IMR-90 (cell line): Measurements from ENCODE around the gene ERVFRD-1. TPM values are rescaled to one million over a fixed set of nuclear protein-coding genes. Genes with fewer than 3 reads are reported as not detected.

Source experiments
- ATAC-seq: fragments of 200-7000 bp; cut with Tn5 transposase; 2 replicates; pipeline ENCODE4 v1.9.1; 2020; ENCODE audit warnings: low read depth, mild to moderate bottlenecking, moderate library complexity
- BruUV-seq: library from RNA; stranded (reverse); fragments of 400-500 nt; replicated peaks from 2 replicates; lab custom pipeline; 2021; lab: Mats Ljungman, UMichigan
- CTCF ChIA-PET: fragments of 300-600 bp; formaldehyde crosslinking; extraction: SDS; loops from one replicate; lab custom pipeline; 2021; ENCODE audit warnings: antibody characterized with exemption; lab: Yijun Ruan, JAX
- POLR2A ChIA-PET: fragments of 300-600 bp; sonication (Branson Sonifier 250); formaldehyde crosslinking; loops from one replicate; lab custom pipeline; 2022; ENCODE audit warnings: antibody characterized with exemption; ENCODE audit not compliant: unreplicated experiment; lab: Charles Lee
- DNase-seq: peaks from one replicate; pipeline ENCODE4 v3.0.0; 2013
- H2AFZ ChIP-seq: replicated peaks from 2 replicates; pipeline ENCODE3; 2013; ENCODE audit warnings: low read length, mild to moderate bottlenecking; ENCODE audit not compliant: poor library complexity
- H2AK5ac ChIP-seq: 2 replicates; pipeline ENCODE4 v1.6.1; 2013; ENCODE audit warnings: low read depth, low read length, inconsistent platforms
- H2AK9ac ChIP-seq: replicated peaks from 2 replicates; pipeline ENCODE3; 2013; ENCODE audit warnings: mild to moderate bottlenecking, low read depth, low read length, moderate library complexity; ENCODE audit not compliant: poor library complexity
- H2BK120ac ChIP-seq: 2 replicates; pipeline ENCODE4 v1.6.1; 2013; ENCODE audit warnings: low read depth, low read length, inconsistent platforms
- H2BK15ac ChIP-seq: 3 replicates; pipeline ENCODE4 v1.6.1; 2013; ENCODE audit warnings: low read depth, low read length, inconsistent platforms
- H2BK20ac ChIP-seq: 2 replicates; pipeline ENCODE4 v1.6.1; 2013; ENCODE audit warnings: low read depth, mild to moderate bottlenecking, inconsistent platforms, low read length, moderate library complexity
- H2BK5ac ChIP-seq: 2 replicates; pipeline ENCODE4 v1.6.1; 2013; ENCODE audit warnings: mild to moderate bottlenecking, low read depth, low read length, inconsistent platforms; ENCODE audit not compliant: poor library complexity, severe bottlenecking
- H3K14ac ChIP-seq: replicated peaks from 2 replicates; pipeline ENCODE4 v1.6.1; 2013; ENCODE audit warnings: low read depth, low read length, inconsistent platforms
- H3K18ac ChIP-seq: 2 replicates; pipeline ENCODE4 v1.6.1; 2013; ENCODE audit warnings: low read depth, low read length, control low read depth
- H3K23ac ChIP-seq: 2 replicates; pipeline ENCODE4 v1.6.1; 2013; ENCODE audit warnings: low read depth, low read length, inconsistent platforms
- H3K27ac ChIP-seq: 2 replicates; pipeline ENCODE4 v1.5.1; 2013; ENCODE audit warnings: mild to moderate bottlenecking, control low read depth, low read length; ENCODE audit not compliant: insufficient read depth
- H3K27me3 ChIP-seq: 2 replicates; pipeline ENCODE4 v1.6.1; 2013; ENCODE audit warnings: low read length; ENCODE audit not compliant: control insufficient read depth, insufficient read depth
- H3K36me3 ChIP-seq: 2 replicates; pipeline ENCODE4 v1.6.1; 2013; ENCODE audit warnings: low read length, mixed read lengths; ENCODE audit not compliant: control insufficient read depth, insufficient read depth
- H3K4ac ChIP-seq: 2 replicates; pipeline ENCODE4 v1.6.1; 2013; ENCODE audit warnings: low read depth, low read length, inconsistent platforms
- H3K4me1 ChIP-seq: 2 replicates; pipeline ENCODE4 v1.6.1; 2013; ENCODE audit warnings: low read length, mixed read lengths; ENCODE audit not compliant: control insufficient read depth, insufficient read depth
- H3K4me2 ChIP-seq: 2 replicates; pipeline ENCODE4 v1.6.1; 2013; ENCODE audit warnings: low read depth, mild to moderate bottlenecking, control low read depth, low read length, moderate library complexity
- H3K4me3 ChIP-seq: 2 replicates; pipeline ENCODE4 v1.5.1; 2013; ENCODE audit warnings: low read depth, mild to moderate bottlenecking, control low read depth, low read length, moderate library complexity; ENCODE audit not compliant: insufficient read depth
- H3K56ac ChIP-seq: 2 replicates; pipeline ENCODE4 v1.6.1; 2013; ENCODE audit warnings: low read length, inconsistent platforms; ENCODE audit not compliant: insufficient read depth; ENCODE audit errors: extremely low read depth
- H3K79me1 ChIP-seq, 2 experiments: 2 replicates each; pipeline ENCODE4 v1.6.1; 2013; ENCODE audit warnings: low read length in 2 of 2, inconsistent platforms in 1 of 2, low read depth in 1 of 2
- H3K9ac ChIP-seq: 2 replicates; pipeline ENCODE4 v1.6.1; 2013; ENCODE audit warnings: low read depth, low read length, control low read depth
- H3K9me1 ChIP-seq: 2 replicates; pipeline ENCODE4 v1.6.1; 2013; ENCODE audit warnings: low read length, inconsistent platforms; ENCODE audit not compliant: insufficient read depth
- H3K9me3 ChIP-seq: 2 replicates; pipeline ENCODE4 v1.6.1; 2013; ENCODE audit warnings: low read length; ENCODE audit not compliant: control insufficient read depth, insufficient read depth
- H4K20me1 ChIP-seq: 2 replicates; pipeline ENCODE4 v1.6.1; 2013; ENCODE audit warnings: low read length, inconsistent platforms; ENCODE audit not compliant: insufficient read depth
- H4K5ac ChIP-seq: 2 replicates; pipeline ENCODE4 v1.6.1; 2013; ENCODE audit warnings: mild to moderate bottlenecking, low read depth, low read length, control low read depth
- H4K8ac ChIP-seq, 2 experiments: 2 replicates each; pipeline ENCODE4 v1.6.1; 2013; ENCODE audit warnings: low read depth in 2 of 2, low read length in 2 of 2, control low read depth in 1 of 2, inconsistent platforms in 1 of 2
- H4K91ac ChIP-seq: 2 replicates; pipeline ENCODE4 v1.6.1; 2013; ENCODE audit warnings: low read depth, low read length, inconsistent platforms; ENCODE audit not compliant: insufficient read depth
- CEBPB ChIP-seq: IDR thresholded peaks from 2 replicates; pipeline ENCODE4 v1.6.1; 2012; ENCODE audit warnings: low read depth, low read length, improper control_type of control experiment
- CHD1 ChIP-seq: IDR thresholded peaks from 2 replicates; pipeline ENCODE4 v1.6.1; 2012; ENCODE audit warnings: low read depth, low read length, improper control_type of control experiment
- CTCF ChIP-seq: conservative IDR thresholded peaks from 2 replicates; pipeline ENCODE4 v1.5.1; 2012; ENCODE audit warnings: mild to moderate bottlenecking, low read depth, low read length, improper control_type of control experiment
- FOS ChIP-seq: fragments of 150-350 bp; IDR thresholded peaks from 2 replicates; pipeline ENCODE4 v1.6.1; 2016; ENCODE audit warnings: low read depth, low read length
- MAFK ChIP-seq: IDR thresholded peaks from 2 replicates; pipeline ENCODE4 v1.6.1; 2012; ENCODE audit warnings: low read depth, low read length, improper control_type of control experiment
- MAZ ChIP-seq: IDR thresholded peaks from 2 replicates; pipeline ENCODE4 v1.6.1; 2012; ENCODE audit warnings: low read depth, mild to moderate bottlenecking, low read length, improper control_type of control experiment, moderate library complexity, borderline replicate concordance
- MXI1 ChIP-seq: IDR thresholded peaks from 2 replicates; pipeline ENCODE4 v1.6.1; 2012; ENCODE audit warnings: low read depth, mild to moderate bottlenecking, low read length, moderate library complexity, borderline replicate concordance
- NFE2L2 ChIP-seq: fragments of 150-350 bp; IDR thresholded peaks from 2 replicates; pipeline ENCODE4 v1.6.1; 2016; ENCODE audit warnings: low read depth, mild to moderate bottlenecking, low read length
- POLR2A ChIP-seq: IDR thresholded peaks from 2 replicates; pipeline ENCODE4 v1.6.1; 2012; ENCODE audit warnings: mild to moderate bottlenecking, low read depth, low read length
- RAD21 ChIP-seq: IDR thresholded peaks from 2 replicates; pipeline ENCODE4 v1.6.1; 2012; ENCODE audit warnings: low read length, improper control_type of control experiment
- RCOR1 ChIP-seq: IDR thresholded peaks from 2 replicates; pipeline ENCODE4 v1.6.1; 2012; ENCODE audit warnings: mild to moderate bottlenecking, low read length, improper control_type of control experiment; ENCODE audit not compliant: insufficient replicate concordance
- RFX5 ChIP-seq: IDR thresholded peaks from 2 replicates; pipeline ENCODE4 v1.8.0; 2012; ENCODE audit warnings: low read depth, mild to moderate bottlenecking, low read length, moderate library complexity
- SMC3 ChIP-seq: fragments of 150-350 bp; IDR thresholded peaks from 2 replicates; pipeline ENCODE4 v1.6.1; 2016; ENCODE audit warnings: low read depth, mild to moderate bottlenecking, antibody characterized with exemption, low read length, moderate library complexity
- USF2 ChIP-seq: fragments of 150-350 bp; IDR thresholded peaks from 2 replicates; pipeline ENCODE4 v1.6.1; 2017; ENCODE audit warnings: mild to moderate bottlenecking, antibody characterized with exemption, low read length, low read depth
- WGBS, 2 experiments: methylation state at CpG; one replicate each; pipeline versions ENCODE4 v1.1.5 to v1.1.7; 2013; ENCODE audit warnings: missing lambda C conversion rate in 2 of 2; ENCODE audit not compliant: insufficient read length in 1 of 2; ENCODE audit errors: extremely low coverage in 2 of 2; 5-methylcytosine and 5-hydroxymethylcytosine counted together
- dilution Hi-C: fragments of 300-500 bp; cut with HindIII; formaldehyde crosslinking; loops from one replicate; pipeline ENCODE4 v1.14.3; 2018; ENCODE audit warnings: low sequenced_read_pairs; ENCODE audit not compliant: unreplicated experiment
- in situ Hi-C: fragments of 300-500 bp; cut with MboI; formaldehyde crosslinking; loops from 3 replicates; pipeline ENCODE4 v1.14.3; 2019; ENCODE audit warnings: low sequenced_read_pairs, inconsistent platforms, mixed read lengths
- intact Hi-C: fragments of 100-400 bp; cut with micrococcal nuclease; formaldehyde crosslinking; loops from 2 replicates; pipeline ENCODE4 v1.10.0; 2022
- polyA plus RNA-seq, 3 experiments: library from polyadenylated mRNA; depleted of rRNA; stranded (reverse); fragments of >200 nt; gene quantifications; 2 replicates each; pipeline ENCODE4 v1.2.3, GENCODE V29; 2012; ENCODE audit warnings: low replicate concordance in 1 of 3
- total RNA-seq: library from RNA; depleted of rRNA; stranded (reverse); fragments of >200 nt; gene quantifications from 2 replicates; pipeline ENCODE4 v1.2.3, GENCODE V29; 2012
- TF ChIP-seq, protein P1 (sequence below): fragments of 150-350 bp; IDR thresholded peaks from 2 replicates; pipeline ENCODE4 v1.6.1; 2016; ENCODE audit warnings: low read depth, mild to moderate bottlenecking, low read length, moderate library complexity, borderline replicate concordance

ERVFRD-1 gene
- total and polyA plus RNA-seq, 2 of the 4 experiments (the other 2 are of a cell fraction) = not detected

GRCh38 chr6:11146117-11146826 lies 34.7 kb upstream of the ERVFRD-1 start:
- H3K56ac ChIP-seq = no peak overlapping the region
- 0 out of 2 replicates have a peak overlapping the region, but pooled peaks have one; percentile 33 for H2AK5ac ChIP-seq
- BruUV-seq = no TSS peak
- H3K27me3 ChIP-seq = no peaks in the 10 kb centered on the region
- no peak overlapping the region for H3K9ac ChIP-seq
- no peak for DNase-seq
- H2AFZ ChIP-seq = peak overlapping the region; percentile 65
- H3K9me1 ChIP-seq = no peaks in the 10 kb centered on the region; the same call in 1 of the 2 replicates
- H3K27ac ChIP-seq = no peak overlapping the region
- H4K91ac ChIP-seq = no peak overlapping the region
- dilution Hi-C loops (no loop called here), in situ Hi-C loops (no loop called here), intact Hi-C loops (no loop called here)
- H3K9me3 ChIP-seq = no peaks in the 10 kb centered on the region
- H2BK20ac ChIP-seq = no peak overlapping the region
- no peak overlapping the region; the same call in 1 of the 2 replicates for H3K4ac ChIP-seq
- H4K8ac ChIP-seq = no peak overlapping the region
- no peak overlapping the region; the same call in 2 of the 3 replicates for H2BK15ac ChIP-seq
- H2AK9ac ChIP-seq = no peak overlapping the region
- no peak for ATAC-seq
- H3K4me2 ChIP-seq = no peak overlapping the region
- ChIA-PET CTCF (no interaction called here), POLR2A (interaction anchor here (0.6 kb wide), 1 partner anchor 12 kb away, joined by 3 read pairs; no protein-coding TSS in a partner anchor)
- H3K4me3 ChIP-seq = no peak overlapping the region
- H2BK120ac ChIP-seq = no peak overlapping the region
- H4K5ac ChIP-seq = no peak overlapping the region
- H3K4me1 ChIP-seq = peaks cover 3% of the 10 kb centered on the region
- H3K14ac ChIP-seq = no peak overlapping the region
- no CpG with 5 or more reads among the region's 4 CpGs for WGBS, 2 experiments
- H2BK5ac ChIP-seq = no peak overlapping the region
- no peak overlapping the region for H3K18ac ChIP-seq
- H3K79me1 ChIP-seq = peaks cover 0 to 2% of the 10 kb centered on the region in 2 experiments; a peak in 1 of 4 replicates
- H4K20me1 ChIP-seq = no peaks in the 10 kb centered on the region
- H3K23ac ChIP-seq = no peak overlapping the region
- H3K36me3 ChIP-seq = no peaks in the 10 kb centered on the region
- TF ChIP-seq CTCF (no peak), USF2 (no peak), RCOR1 (no peak), POLR2A (no peak), CHD1 (no peak), RAD21 (no peak), NFE2L2 (no peak), FOS (no peak), MAFK (no peak), MAZ (no peak), CEBPB (no peak), SMC3 (no peak), RFX5 (no peak), MXI1 (no peak)
- TF ChIP-seq, protein P1, sequence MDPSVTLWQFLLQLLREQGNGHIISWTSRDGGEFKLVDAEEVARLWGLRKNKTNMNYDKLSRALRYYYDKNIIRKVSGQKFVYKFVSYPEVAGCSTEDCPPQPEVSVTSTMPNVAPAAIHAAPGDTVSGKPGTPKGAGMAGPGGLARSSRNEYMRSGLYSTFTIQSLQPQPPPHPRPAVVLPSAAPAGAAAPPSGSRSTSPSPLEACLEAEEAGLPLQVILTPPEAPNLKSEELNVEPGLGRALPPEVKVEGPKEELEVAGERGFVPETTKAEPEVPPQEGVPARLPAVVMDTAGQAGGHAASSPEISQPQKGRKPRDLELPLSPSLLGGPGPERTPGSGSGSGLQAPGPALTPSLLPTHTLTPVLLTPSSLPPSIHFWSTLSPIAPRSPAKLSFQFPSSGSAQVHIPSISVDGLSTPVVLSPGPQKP = no peak
